HepG2 (cell line): ENCODE measurements around the gene EEPD1. TPM values are rescaled to one million over a fixed set of nuclear protein-coding genes. Genes with fewer than 3 reads are reported as not detected.

ENCODE experiments used
- EZH2 ChIP-seq: conservative IDR thresholded peaks from 2 replicates; pipeline ENCODE4 v1.6.1; 2012; ENCODE audit warnings: mild to moderate bottlenecking, low read depth, low read length, moderate library complexity
- JUN ChIP-seq: sonication (generic); formaldehyde crosslinking; IDR thresholded peaks from 2 replicates; pipeline ENCODE4 v1.4.0; 2020; ENCODE audit warnings: mild to moderate bottlenecking, missing genetic modification reagents
- MTA3 ChIP-seq: sonication (generic); formaldehyde crosslinking; IDR thresholded peaks from 2 replicates; pipeline ENCODE4 v1.4.0; 2020; ENCODE audit warnings: missing genetic modification reagents
- MTF2 ChIP-seq: sonication (generic); formaldehyde crosslinking; IDR thresholded peaks from 2 replicates; pipeline ENCODE4 v1.5.0; 2020; ENCODE audit warnings: missing genetic modification reagents, borderline replicate concordance
- REPIN1 ChIP-seq: sonication (generic); formaldehyde crosslinking; IDR thresholded peaks from 2 replicates; pipeline ENCODE4 v1.8.0; 2022; ENCODE audit warnings: missing genetic modification reagents, low read depth, mild to moderate bottlenecking, borderline replicate concordance
- REXO4 ChIP-seq: sonication (generic); formaldehyde crosslinking; IDR thresholded peaks from 2 replicates; pipeline ENCODE4 v1.8.0; 2022; ENCODE audit warnings: missing genetic modification reagents, mild to moderate bottlenecking, borderline replicate concordance
- YEATS2 ChIP-seq: sonication (generic); formaldehyde crosslinking; IDR thresholded peaks from 2 replicates; pipeline ENCODE4 v1.4.0; 2020; ENCODE audit warnings: missing genetic modification reagents, borderline replicate concordance
- ZBTB3 ChIP-seq: sonication (generic); formaldehyde crosslinking; IDR thresholded peaks from 2 replicates; pipeline ENCODE4 v1.4.0; 2020; ENCODE audit warnings: low read depth, mild to moderate bottlenecking, moderate library complexity, missing genetic modification reagents, borderline replicate concordance
- ZNF782 ChIP-seq: sonication (generic); formaldehyde crosslinking; IDR thresholded peaks from 2 replicates; pipeline ENCODE4 v1.4.0; 2020; ENCODE audit warnings: missing genetic modification reagents, mild to moderate bottlenecking, borderline replicate concordance
- polyA plus RNA-seq, 8 experiments: library from polyadenylated mRNA; depleted of rRNA in 3 of 8; stranded (reverse) in 7 of 8; unstranded in 1 of 8; fragments of >200 nt; fragmentation: Illumina TruSeq in 4 of 8; extraction: Trizol in 4 of 8; gene quantifications; 2 replicates each; pipeline versions ENCODE4 v1.2.1 to v1.2.3, GENCODE V29; 2011 to 2016; ENCODE audit warnings: low read depth in 4 of 8, missing spikeins in 1 of 8, mixed read lengths in 1 of 8; ENCODE audit not compliant: insufficient read depth in 1 of 8
- total RNA-seq, 5 experiments: library from RNA; depleted of rRNA; stranded (reverse); fragments of >200 nt; fragmentation: Illumina TruSeq; extraction: Trizol; gene quantifications; 2 replicates each; pipeline ENCODE4 v1.2.3, GENCODE V29; 2016; ENCODE audit warnings: low read depth in 1 of 5
- TF ChIP-seq, protein P1 (sequence below): sonication (generic); formaldehyde crosslinking; IDR thresholded peaks from 2 replicates; pipeline ENCODE4 v1.4.0; 2020; ENCODE audit warnings: missing genetic modification reagents, borderline replicate concordance
- TF ChIP-seq, protein P2 (sequence below): IDR thresholded peaks from 2 replicates; pipeline ENCODE4 v1.6.1; 2016; ENCODE audit warnings: missing biosample characterization, missing genetic modification reagents, low read depth
- TF ChIP-seq, protein P3 (sequence below): sonication (generic); formaldehyde crosslinking; IDR thresholded peaks from 2 replicates; pipeline ENCODE4 v1.4.0; 2020; ENCODE audit warnings: mild to moderate bottlenecking, low read depth, missing genetic modification reagents
- TF ChIP-seq, protein P4 (sequence below): sonication (generic); formaldehyde crosslinking; IDR thresholded peaks from 2 replicates; pipeline ENCODE4 v1.4.0; 2020; ENCODE audit warnings: missing genetic modification reagents; ENCODE audit errors: not compliant biosample characterization
- TF ChIP-seq, protein P5 (sequence below): sonication (generic); formaldehyde crosslinking; IDR thresholded peaks from 2 replicates; pipeline ENCODE4 v1.4.0; 2020; ENCODE audit warnings: missing genetic modification reagents

Gene EEPD1
- total and polyA plus RNA-seq, 2 of the 13 experiments (the other 11 are each of a cell fraction or from before 2014, with no cell fraction given) = 10.1 to 16.4 TPM

DNA sequence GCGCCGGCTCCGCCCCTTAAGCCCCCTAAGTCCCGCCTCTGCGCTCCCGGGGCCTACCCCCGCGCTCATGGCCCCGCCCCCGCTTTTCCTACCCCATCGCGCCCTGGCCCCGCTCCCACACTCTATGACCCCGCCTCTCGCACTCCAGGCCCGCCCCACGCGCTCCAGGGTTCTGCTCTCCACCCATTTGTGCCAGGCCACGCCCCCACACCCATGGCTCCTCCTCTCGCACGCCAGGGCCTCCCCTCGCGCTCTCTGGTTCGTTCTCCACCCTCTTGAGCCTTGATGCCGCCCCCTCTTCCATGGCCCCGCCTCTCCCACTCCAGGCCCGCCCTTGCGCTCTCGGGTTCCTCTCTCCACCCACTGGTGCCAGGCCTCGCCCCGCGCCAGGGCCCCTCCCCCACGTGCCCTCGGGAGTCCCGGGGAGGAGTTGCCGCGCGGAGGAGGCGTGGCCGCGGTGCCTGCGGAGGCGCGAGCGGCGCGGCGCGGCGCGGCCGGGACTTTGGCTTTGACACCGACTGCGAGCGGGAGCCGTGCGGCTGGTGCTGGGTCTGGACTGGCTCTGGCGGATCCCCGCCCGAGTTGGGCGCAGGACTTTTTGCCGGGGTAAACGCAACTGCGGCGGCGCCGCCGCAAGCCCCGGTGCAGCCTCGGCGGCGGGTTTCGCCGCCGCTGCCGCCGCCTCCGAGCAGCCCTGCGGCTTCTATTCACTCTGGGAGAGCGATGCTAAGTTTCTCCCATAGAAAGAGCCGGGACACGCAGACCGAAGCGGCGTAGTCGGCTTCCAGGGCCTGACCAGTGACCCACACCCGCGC, at the start of gene EEPD1 (continued):
- TF ChIP-seq, protein P1, sequence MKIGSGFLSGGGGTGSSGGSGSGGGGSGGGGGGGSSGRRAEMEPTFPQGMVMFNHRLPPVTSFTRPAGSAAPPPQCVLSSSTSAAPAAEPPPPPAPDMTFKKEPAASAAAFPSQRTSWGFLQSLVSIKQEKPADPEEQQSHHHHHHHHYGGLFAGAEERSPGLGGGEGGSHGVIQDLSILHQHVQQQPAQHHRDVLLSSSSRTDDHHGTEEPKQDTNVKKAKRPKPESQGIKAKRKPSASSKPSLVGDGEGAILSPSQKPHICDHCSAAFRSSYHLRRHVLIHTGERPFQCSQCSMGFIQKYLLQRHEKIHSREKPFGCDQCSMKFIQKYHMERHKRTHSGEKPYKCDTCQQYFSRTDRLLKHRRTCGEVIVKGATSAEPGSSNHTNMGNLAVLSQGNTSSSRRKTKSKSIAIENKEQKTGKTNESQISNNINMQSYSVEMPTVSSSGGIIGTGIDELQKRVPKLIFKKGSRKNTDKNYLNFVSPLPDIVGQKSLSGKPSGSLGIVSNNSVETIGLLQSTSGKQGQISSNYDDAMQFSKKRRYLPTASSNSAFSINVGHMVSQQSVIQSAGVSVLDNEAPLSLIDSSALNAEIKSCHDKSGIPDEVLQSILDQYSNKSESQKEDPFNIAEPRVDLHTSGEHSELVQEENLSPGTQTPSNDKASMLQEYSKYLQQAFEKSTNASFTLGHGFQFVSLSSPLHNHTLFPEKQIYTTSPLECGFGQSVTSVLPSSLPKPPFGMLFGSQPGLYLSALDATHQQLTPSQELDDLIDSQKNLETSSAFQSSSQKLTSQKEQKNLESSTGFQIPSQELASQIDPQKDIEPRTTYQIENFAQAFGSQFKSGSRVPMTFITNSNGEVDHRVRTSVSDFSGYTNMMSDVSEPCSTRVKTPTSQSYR (CRISPR knock-in tag) = peak; percentile 93
- TF ChIP-seq YEATS2 (CRISPR knock-in tag) = no peak
- TF ChIP-seq, protein P2, sequence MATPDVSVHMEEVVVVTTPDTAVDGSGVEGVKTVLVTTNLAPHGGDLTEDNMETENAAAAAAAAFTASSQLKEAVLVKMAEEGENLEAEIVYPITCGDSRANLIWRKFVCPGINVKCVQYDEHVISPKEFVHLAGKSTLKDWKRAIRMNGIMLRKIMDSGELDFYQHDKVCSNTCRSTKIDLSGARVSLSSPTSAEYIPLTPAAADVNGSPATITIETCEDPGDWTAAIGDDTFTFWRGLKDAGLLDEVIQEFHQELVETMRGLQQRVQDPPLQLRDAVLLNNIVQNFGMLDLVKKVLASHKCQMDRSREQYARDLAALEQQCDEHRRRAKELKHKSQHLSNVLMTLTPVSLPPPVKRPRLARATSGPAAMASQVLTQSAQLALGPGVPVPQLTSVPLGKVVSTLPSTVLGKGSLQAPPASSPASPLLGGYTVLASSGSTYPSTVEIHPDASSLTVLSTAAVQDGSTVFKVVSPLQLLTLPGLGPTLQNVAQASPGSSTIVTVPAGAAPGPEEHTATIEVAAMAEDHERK = no peak
- TF ChIP-seq JUN = no peak
- TF ChIP-seq ZNF782 (CRISPR knock-in tag) = no peak
- no peak for TF ChIP-seq REXO4 (CRISPR knock-in tag)
- no peak for TF ChIP-seq MTF2 (CRISPR knock-in tag)
- TF ChIP-seq, protein P3, sequence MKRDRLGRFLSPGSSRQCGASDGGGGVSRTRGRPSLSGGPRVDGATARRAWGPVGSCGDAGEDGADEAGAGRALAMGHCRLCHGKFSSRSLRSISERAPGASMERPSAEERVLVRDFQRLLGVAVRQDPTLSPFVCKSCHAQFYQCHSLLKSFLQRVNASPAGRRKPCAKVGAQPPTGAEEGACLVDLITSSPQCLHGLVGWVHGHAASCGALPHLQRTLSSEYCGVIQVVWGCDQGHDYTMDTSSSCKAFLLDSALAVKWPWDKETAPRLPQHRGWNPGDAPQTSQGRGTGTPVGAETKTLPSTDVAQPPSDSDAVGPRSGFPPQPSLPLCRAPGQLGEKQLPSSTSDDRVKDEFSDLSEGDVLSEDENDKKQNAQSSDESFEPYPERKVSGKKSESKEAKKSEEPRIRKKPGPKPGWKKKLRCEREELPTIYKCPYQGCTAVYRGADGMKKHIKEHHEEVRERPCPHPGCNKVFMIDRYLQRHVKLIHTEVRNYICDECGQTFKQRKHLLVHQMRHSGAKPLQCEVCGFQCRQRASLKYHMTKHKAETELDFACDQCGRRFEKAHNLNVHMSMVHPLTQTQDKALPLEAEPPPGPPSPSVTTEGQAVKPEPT (CRISPR knock-in tag) = no peak
- 0 out of 2 replicates have a peak, but pooled peaks have one; percentile 14 for TF ChIP-seq REPIN1
- no peak for TF ChIP-seq EZH2
- no peak for TF ChIP-seq ZBTB3
- TF ChIP-seq MTA3 (CRISPR knock-in tag) = no peak
- TF ChIP-seq, protein P4, sequence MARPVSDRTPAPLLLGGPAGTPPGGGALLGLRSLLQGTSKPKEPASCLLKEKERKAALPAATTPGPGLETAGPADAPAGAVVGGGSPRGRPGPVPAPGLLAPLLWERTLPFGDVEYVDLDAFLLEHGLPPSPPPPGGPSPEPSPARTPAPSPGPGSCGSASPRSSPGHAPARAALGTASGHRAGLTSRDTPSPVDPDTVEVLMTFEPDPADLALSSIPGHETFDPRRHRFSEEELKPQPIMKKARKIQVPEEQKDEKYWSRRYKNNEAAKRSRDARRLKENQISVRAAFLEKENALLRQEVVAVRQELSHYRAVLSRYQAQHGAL (CRISPR knock-in tag) = no peak
- TF ChIP-seq, protein P5, sequence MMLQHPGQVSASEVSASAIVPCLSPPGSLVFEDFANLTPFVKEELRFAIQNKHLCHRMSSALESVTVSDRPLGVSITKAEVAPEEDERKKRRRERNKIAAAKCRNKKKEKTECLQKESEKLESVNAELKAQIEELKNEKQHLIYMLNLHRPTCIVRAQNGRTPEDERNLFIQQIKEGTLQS (CRISPR knock-in tag) = no peak
